Karpas-422 (cell line): ENCODE results near the gene TFF1. TPM values are rescaled to one million over a fixed set of nuclear protein-coding genes. Genes with fewer than 3 reads are reported as not detected.
A peak's percentile ranks its signal among the peaks of the same experiment; 100 is the strongest.

Experiments
- DNase-seq: peaks from one replicate; pipeline ENCODE4 v3.0.0-alpha.2; 2015
- H2AFZ ChIP-seq: fragments of 200-600 bp; sonication (generic); 2 replicates; pipeline ENCODE4 v1.6.1; 2014; ENCODE audit warnings: antibody characterized with exemption, low read length, mixed read lengths
- H3K27ac ChIP-seq: fragments of 200-600 bp; sonication (generic); 2 replicates; pipeline ENCODE4 v1.5.1; 2014; ENCODE audit warnings: mild to moderate bottlenecking, low read length, moderate library complexity
- H3K27me3 ChIP-seq: fragments of 200-600 bp; sonication (generic); 2 replicates; pipeline ENCODE4 v1.6.1; 2014; ENCODE audit warnings: low read length, mixed read lengths
- H3K36me3 ChIP-seq: fragments of 200-600 bp; sonication (generic); 2 replicates; pipeline ENCODE4 v1.6.1; 2014; ENCODE audit warnings: low read length, mixed read lengths; ENCODE audit not compliant: insufficient read depth
- H3K4me1 ChIP-seq: fragments of 200-600 bp; sonication (generic); 2 replicates; pipeline ENCODE4 v1.6.1; 2014; ENCODE audit warnings: mild to moderate bottlenecking, low read length, mixed read lengths
- H3K4me2 ChIP-seq: fragments of 200-600 bp; sonication (generic); 2 replicates; pipeline ENCODE4 v1.6.1; 2014; ENCODE audit warnings: low read length, low read depth, mild to moderate bottlenecking; ENCODE audit not compliant: poor library complexity, severe bottlenecking
- H3K4me3 ChIP-seq: fragments of 200-600 bp; sonication (generic); 2 replicates; pipeline ENCODE4 v1.5.1; 2014; ENCODE audit warnings: mild to moderate bottlenecking, antibody characterized with exemption, low read length, mixed read lengths
- H3K79me2 ChIP-seq: fragments of 200-600 bp; sonication (generic); 2 replicates; pipeline ENCODE4 v1.6.1; 2014; ENCODE audit warnings: mild to moderate bottlenecking, low read length, mixed read lengths
- H3K9ac ChIP-seq: fragments of 200-600 bp; sonication (generic); 2 replicates; pipeline ENCODE4 v1.6.0; 2014; ENCODE audit warnings: low read length
- H3K9me2 ChIP-seq: fragments of 200-600 bp; sonication (generic), shearing (Covaris generic); replicated peaks from 2 replicates; pipeline ENCODE4 v1.6.0; 2014; ENCODE audit warnings: mild to moderate bottlenecking, low read length, moderate library complexity; ENCODE audit not compliant: insufficient read depth
- H3K9me3 ChIP-seq: fragments of 300-700, 200-600 bp; sonication (generic); 2 replicates; pipeline ENCODE4 v1.6.1; 2014; ENCODE audit warnings: low read length, mixed read lengths
- H4K20me1 ChIP-seq: fragments of 200-600 bp; sonication (generic); 2 replicates; pipeline ENCODE4 v1.6.1; 2014; ENCODE audit warnings: mild to moderate bottlenecking, antibody characterized with exemption, low read length, low read depth; ENCODE audit not compliant: insufficient read depth
- total RNA-seq: library from RNA; depleted of rRNA; stranded (reverse); fragments of >200 nt; shearing (Covaris generic); gene quantifications from 2 replicates; pipeline ENCODE4 v1.2.3, GENCODE V29; 2014; ENCODE audit warnings: low replicate concordance

Gene TFF1
- total RNA-seq, 1 experiment from 2014 or later = not detected

GRCh38 chr21:42403611-42404231 lies 37.4 kb upstream of the TFF1 start, which contains the start of gene UBASH3A:
Gene UBASH3A, plus strand, starts transcription at chr21:42403902. Its CDS starts 44 bp downstream, at chr21:42403946.
- H3K4me2 ChIP-seq = no peak within 1 kb of the TSS
- no peaks in the 10 kb centered on the region; the same call in 1 of the 2 replicates for H3K36me3 ChIP-seq
- peaks cover 7% of the 10 kb centered on the region for H3K9me3 ChIP-seq
- no peaks in the 10 kb centered on the region for H3K9me2 ChIP-seq
- H3K4me3 ChIP-seq = no peak within 1 kb of the TSS
- H4K20me1 ChIP-seq = no peaks in the 10 kb centered on the region
- H3K27ac ChIP-seq = no peak within 1 kb of the TSS
- H3K4me1 ChIP-seq = peaks cover 64% of the 10 kb centered on the region
- H3K27me3 ChIP-seq = no peaks in the 10 kb centered on the region; the same call in 1 of the 2 replicates
- H3K79me2 ChIP-seq = no peaks in the 10 kb centered on the region
- DNase-seq = no peak
- no peak within 1 kb of the TSS for H3K9ac ChIP-seq
- H2AFZ ChIP-seq = no peak within 1 kb of the TSS

- no peaks in the 10 kb centered on the region for H3K9me2 ChIP-seq
- H3K4me2 ChIP-seq = peak overlapping the region; percentile 12
- no peaks in the 10 kb centered on the region for H3K79me2 ChIP-seq
- no peak overlapping the region for H3K9ac ChIP-seq
- H3K9me3 ChIP-seq = peaks cover 7% of the 10 kb centered on the region
- H3K27ac ChIP-seq = no peak overlapping the region
- DNase-seq = peak; percentile 61
- 0 out of 2 replicates have a peak overlapping the region, but pooled peaks have one; percentile 26 for H3K4me3 ChIP-seq
- no peaks in the 10 kb centered on the region; the same call in 1 of the 2 replicates for H3K36me3 ChIP-seq
- H3K27me3 ChIP-seq = no peaks in the 10 kb centered on the region; the same call in 1 of the 2 replicates
- no peak overlapping the region for H2AFZ ChIP-seq
- peaks cover 65% of the 10 kb centered on the region for H3K4me1 ChIP-seq
- H4K20me1 ChIP-seq = no peaks in the 10 kb centered on the region
These were observed 35.5 kb upstream of the TFF1 start for GRCh38 chr21:42401820-42402251.

- H3K79me2 ChIP-seq = no peaks in the 10 kb centered on the region
- H3K9me2 ChIP-seq = no peaks in the 10 kb centered on the region
- H3K27ac ChIP-seq = no peak overlapping the region
- peaks cover 7% of the 10 kb centered on the region for H3K9me3 ChIP-seq
- DNase-seq = no peak
- peaks cover 65% of the 10 kb centered on the region for H3K4me1 ChIP-seq
- no peaks in the 10 kb centered on the region; the same call in 1 of the 2 replicates for H3K27me3 ChIP-seq
- H2AFZ ChIP-seq = no peak overlapping the region
- H3K4me3 ChIP-seq = no peak overlapping the region
- H3K36me3 ChIP-seq = no peaks in the 10 kb centered on the region; the same call in 1 of the 2 replicates
- H3K9ac ChIP-seq = no peak overlapping the region
- no peak overlapping the region for H3K4me2 ChIP-seq
- H4K20me1 ChIP-seq = no peaks in the 10 kb centered on the region
These were observed 34.8 kb upstream of the TFF1 start for GRCh38 chr21:42401154-42401553.

GRCh38 chr21:42400525-42400924 lies 34.2 kb upstream of the TFF1 start:
- Histone ChIP-seq H3K4me1 (peaks cover 66% of the 10 kb centered on the region), H3K9me2 (no peaks in the 10 kb centered on the region), H3K79me2 (no peaks in the 10 kb centered on the region)

GRCh38 chr21:42398436-42399028 lies 32.2 kb upstream of the TFF1 start:
- peaks cover 7% of the 10 kb centered on the region for H3K9me3 ChIP-seq
- peak overlapping the region; percentile 19 for H3K4me2 ChIP-seq
- H3K4me1 ChIP-seq = peaks cover 60% of the 10 kb centered on the region
- H3K27ac ChIP-seq = no peak overlapping the region
- H2AFZ ChIP-seq = no peak overlapping the region
- H3K27me3 ChIP-seq = no peaks in the 10 kb centered on the region; the same call in 1 of the 2 replicates
- H3K4me3 ChIP-seq = no peak overlapping the region
- H3K9ac ChIP-seq = no peak overlapping the region
- no peaks in the 10 kb centered on the region for H4K20me1 ChIP-seq
- no peaks in the 10 kb centered on the region for H3K79me2 ChIP-seq
- no peaks in the 10 kb centered on the region for H3K9me2 ChIP-seq
- no peaks in the 10 kb centered on the region; the same call in 1 of the 2 replicates for H3K36me3 ChIP-seq
- peak; percentile 51 for DNase-seq

More at GRCh38 chr21:42400525-42400924, 34.2 kb upstream of the TFF1 start:
- Histone ChIP-seq H3K4me2 (no peak overlapping the region), H3K4me3 (no peak overlapping the region), H3K27me3 (no peaks in the 10 kb centered on the region; the same call in 1 of the 2 replicates), H3K9ac (no peak overlapping the region), H3K9me3 (peaks cover 7% of the 10 kb centered on the region), H3K27ac (no peak overlapping the region), H2AFZ (no peak overlapping the region), H4K20me1 (no peaks in the 10 kb centered on the region), H3K36me3 (no peaks in the 10 kb centered on the region; the same call in 1 of the 2 replicates)
- no peak for DNase-seq

GRCh38 chr21:42397746-42398394 lies 31.5 kb upstream of the TFF1 start:
- H3K4me3 ChIP-seq = no peak overlapping the region; the same call in 1 of the 2 replicates
- H3K79me2 ChIP-seq = no peaks in the 10 kb centered on the region
- H3K36me3 ChIP-seq = no peaks in the 10 kb centered on the region; the same call in 1 of the 2 replicates
- no peaks in the 10 kb centered on the region; the same call in 1 of the 2 replicates for H3K27me3 ChIP-seq
- no peak overlapping the region for H3K9ac ChIP-seq
- H3K9me3 ChIP-seq = peaks cover 7% of the 10 kb centered on the region
- H3K4me1 ChIP-seq = peaks cover 64% of the 10 kb centered on the region
- H2AFZ ChIP-seq = no peak overlapping the region
- DNase-seq = no peak
- no peaks in the 10 kb centered on the region for H3K9me2 ChIP-seq
- no peaks in the 10 kb centered on the region for H4K20me1 ChIP-seq
- H3K4me2 ChIP-seq = peak overlapping the region; percentile 66
- no peak overlapping the region for H3K27ac ChIP-seq

DNA sequence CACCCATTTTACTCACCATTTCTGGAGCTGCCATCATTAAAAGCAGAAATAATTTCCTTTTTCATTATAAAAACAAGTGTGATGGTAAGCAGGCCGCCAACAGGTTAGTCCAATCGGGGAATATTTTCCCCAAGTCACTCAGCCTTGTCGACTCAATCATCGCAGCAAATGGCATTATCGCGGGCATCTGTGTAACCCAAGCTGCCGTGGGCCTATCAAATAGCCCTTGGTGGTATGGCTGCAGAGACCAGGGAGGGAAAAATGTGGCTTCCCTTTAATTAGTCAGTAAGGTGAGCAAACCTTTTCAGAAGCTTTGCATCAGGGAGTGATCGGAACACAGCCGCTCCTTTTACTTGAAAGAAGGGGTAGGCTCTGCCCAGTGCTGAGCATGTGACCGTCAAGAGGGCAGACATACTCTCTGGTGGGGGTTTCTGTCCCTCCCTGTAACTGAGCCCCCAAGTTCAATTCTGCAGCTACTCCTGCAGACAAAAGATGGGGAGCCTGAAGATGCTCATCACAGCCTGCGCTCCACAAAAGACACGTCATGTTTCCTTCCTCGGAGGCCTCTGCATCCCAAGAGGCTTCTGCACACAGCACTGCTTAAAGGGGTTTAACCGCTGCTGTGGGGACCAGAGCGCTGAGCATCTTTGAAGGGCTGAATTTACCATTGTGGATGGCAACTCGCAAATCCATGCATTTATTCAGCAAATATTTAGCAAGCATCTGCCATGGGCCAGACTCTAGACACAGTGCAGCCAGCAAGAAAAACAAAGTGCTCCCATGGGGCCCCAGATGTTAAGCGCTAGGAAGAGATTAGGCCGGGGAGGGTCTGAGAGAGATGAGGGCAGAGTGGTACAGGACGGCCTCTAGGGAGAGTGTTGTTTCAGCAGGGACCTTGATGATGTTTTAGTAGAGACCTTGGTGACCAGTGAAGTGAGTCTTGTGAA lies 30.7 kb upstream of the TFF1 start:
- Histone ChIP-seq H3K27ac (no peak overlapping the region), H3K4me1 (peaks cover 61% of the 10 kb centered on the region), H3K79me2 (no peaks in the 10 kb centered on the region), H3K4me3 (peak overlapping the region; percentile 36; the same call in 1 of the 2 replicates), H3K9me2 (no peaks in the 10 kb centered on the region), H3K9ac (no peak overlapping the region), H3K9me3 (peaks cover 5% of the 10 kb centered on the region), H3K36me3 (no peaks in the 10 kb centered on the region; the same call in 1 of the 2 replicates), H3K27me3 (no peaks in the 10 kb centered on the region; the same call in 1 of the 2 replicates), H4K20me1 (no peaks in the 10 kb centered on the region), H3K4me2 (peak overlapping the region; percentile 66), H2AFZ (no peak overlapping the region)
- DNase-seq = peak; percentile 78
